ENCODE measurements around the gene ITGB4. TPM values are rescaled to one million over a fixed set of nuclear protein-coding genes. Genes with fewer than 3 reads are reported as not detected.

The ITGB4 gene
- total RNA-seq, 1 donor from 2014 or later, result 6.6 TPM

GRCh38 chr17:75731716-75732498 is 10.6 kb downstream of the ITGB4 start:
- Mint-ChIP-seq H3K27me3 (ENCODE audit: low read depth, unreplicated experiment) (peaks cover 18% of the 10 kb centered on the region), H3K36me3 (ENCODE audit: low read depth, unreplicated experiment) (no peaks in the 10 kb centered on the region), H3K9me3 (ENCODE audit: unreplicated experiment) (no peaks in the 10 kb centered on the region), H3K27ac (ENCODE audit: unreplicated experiment) (no peak overlapping the region), H3K4me1 (ENCODE audit: low read depth, unreplicated experiment) (peaks cover 2% of the 10 kb centered on the region), H3K4me3 (ENCODE audit: unreplicated experiment) (peak overlapping the region; percentile 9)
- Histone ChIP-seq H3K79me2 (ENCODE audit: insufficient read depth, low read length) (no peaks in the 10 kb centered on the region), H3K9me3 (ENCODE audit: insufficient read depth, low read depth, low read length) (no peaks in the 10 kb centered on the region), H3K36me3 (ENCODE audit: insufficient read depth, low read length) (no peaks in the 10 kb centered on the region), H3K4me1 (ENCODE audit: insufficient read depth, low read length) (no peaks in the 10 kb centered on the region), H3K27me3 (ENCODE audit: insufficient read depth, low read length) (no peaks in the 10 kb centered on the region), H3K4me2 (ENCODE audit: low read length) (no peak overlapping the region), H3K9ac (ENCODE audit: low read length) (no peak overlapping the region), H3K4me3 (ENCODE audit: insufficient read depth, low read depth, low read length) (no peak overlapping the region), H4K20me1 (ENCODE audit: insufficient read depth, low read length) (no peaks in the 10 kb centered on the region), H3K27ac (ENCODE audit: low read depth, low read length) (no peak overlapping the region), H2AFZ (ENCODE audit: low read depth, low read length) (no peak overlapping the region)
- TF ChIP-seq CTCF (IDR thresholded peaks at IDR 0.05; ENCODE audit: insufficient read depth, low read depth, low read length), result no peak
- no peak for TF ChIP-seq EZH2 (IDR thresholded peaks at IDR 0.05; ENCODE audit: insufficient read depth, low read length)
- no peak for FAIRE-seq
- no peak for DNase-seq (ENCODE audit: low read depth)

GRCh38 chr17:75733471-75733870 is 12.2 kb downstream of the ITGB4 start:
- Histone ChIP-seq H3K4me1 (ENCODE audit: insufficient read depth, low read length) (no peaks in the 10 kb centered on the region), H3K27ac (ENCODE audit: low read depth, low read length) (no peak overlapping the region), H3K36me3 (ENCODE audit: insufficient read depth, low read length) (no peaks in the 10 kb centered on the region), H3K9me3 (ENCODE audit: insufficient read depth, low read depth, low read length) (no peaks in the 10 kb centered on the region), H3K27me3 (ENCODE audit: insufficient read depth, low read length) (no peaks in the 10 kb centered on the region), H3K79me2 (ENCODE audit: insufficient read depth, low read length) (no peaks in the 10 kb centered on the region), H3K4me2 (ENCODE audit: low read length) (no peak overlapping the region), H4K20me1 (ENCODE audit: insufficient read depth, low read length) (no peaks in the 10 kb centered on the region), H3K9ac (ENCODE audit: low read length) (no peak overlapping the region), H2AFZ (ENCODE audit: low read depth, low read length) (no peak overlapping the region), H3K4me3 (ENCODE audit: insufficient read depth, low read depth, low read length) (no peak overlapping the region)
- FAIRE-seq, result no peak
- Mint-ChIP-seq H3K4me3 (ENCODE audit: unreplicated experiment) (no peak overlapping the region), H3K9me3 (ENCODE audit: unreplicated experiment) (no peaks in the 10 kb centered on the region), H3K4me1 (ENCODE audit: low read depth, unreplicated experiment) (peaks cover 8% of the 10 kb centered on the region), H3K36me3 (ENCODE audit: low read depth, unreplicated experiment) (no peaks in the 10 kb centered on the region), H3K27ac (ENCODE audit: unreplicated experiment) (no peak overlapping the region), H3K27me3 (ENCODE audit: low read depth, unreplicated experiment) (peaks cover 16% of the 10 kb centered on the region)
- DNase-seq (ENCODE audit: low read depth), result no peak
- TF ChIP-seq CTCF (IDR thresholded peaks at IDR 0.05; ENCODE audit: insufficient read depth, low read depth, low read length), result no peak
- TF ChIP-seq EZH2 (IDR thresholded peaks at IDR 0.05; ENCODE audit: insufficient read depth, low read length), result no peak

- no peaks in the 10 kb centered on the region for H3K27me3 ChIP-seq (ENCODE audit: insufficient read depth, low read length)
- H3K9me3 Mint-ChIP-seq (ENCODE audit: unreplicated experiment), result no peaks in the 10 kb centered on the region
- H3K4me2 ChIP-seq (ENCODE audit: low read length), result peak overlapping the region; percentile 11
- H3K4me3 Mint-ChIP-seq (ENCODE audit: unreplicated experiment), result no peak overlapping the region
- DNase-seq (ENCODE audit: low read depth) (no peak), FAIRE-seq (no peak)
- H3K4me1 ChIP-seq (ENCODE audit: insufficient read depth, low read length), result no peaks in the 10 kb centered on the region
- no peak for TF ChIP-seq CTCF (IDR thresholded peaks at IDR 0.05; ENCODE audit: insufficient read depth, low read depth, low read length)
- no peak for TF ChIP-seq EZH2 (IDR thresholded peaks at IDR 0.05; ENCODE audit: insufficient read depth, low read length)
- no peaks in the 10 kb centered on the region for H3K36me3 ChIP-seq (ENCODE audit: insufficient read depth, low read length)
- H3K4me1 Mint-ChIP-seq (ENCODE audit: low read depth, unreplicated experiment), result peaks cover 9% of the 10 kb centered on the region
- H3K27me3 Mint-ChIP-seq (ENCODE audit: low read depth, unreplicated experiment), result peaks cover 17% of the 10 kb centered on the region
- no peaks in the 10 kb centered on the region for H3K79me2 ChIP-seq (ENCODE audit: insufficient read depth, low read length)
- peak overlapping the region; percentile 47 for H2AFZ ChIP-seq (ENCODE audit: low read depth, low read length)
- H3K27ac Mint-ChIP-seq (ENCODE audit: unreplicated experiment), result no peak overlapping the region
- H3K27ac ChIP-seq (ENCODE audit: low read depth, low read length), result no peak overlapping the region
- no peak overlapping the region for H3K9ac ChIP-seq (ENCODE audit: low read length)
- no peaks in the 10 kb centered on the region for H3K36me3 Mint-ChIP-seq (ENCODE audit: low read depth, unreplicated experiment)
- no peak overlapping the region for H3K4me3 ChIP-seq (ENCODE audit: insufficient read depth, low read depth, low read length)
- no peaks in the 10 kb centered on the region for H3K9me3 ChIP-seq (ENCODE audit: insufficient read depth, low read depth, low read length)
- no peaks in the 10 kb centered on the region for H4K20me1 ChIP-seq (ENCODE audit: insufficient read depth, low read length)
Observed at GRCh38 chr17:75734674-75735294, 13.5 kb downstream of the ITGB4 start.
